ENCODE measurements around the gene STRC.
"Not testable (repeated sequence)": the region's sequence is repeated elsewhere in the genome, so short reads cannot be mapped to it uniquely, and the experiment has no call there.

STRC gene

GRCh38 chr15:43562753-43563152 is 55.8 kb downstream of the STRC start:
- not testable (repeated sequence) for DNase-seq

- DNase-seq, result no peak
Observed at GRCh38 chr15:43552986-43553385, 65.6 kb downstream of the STRC start.

- no peak for DNase-seq
Observed at GRCh38 chr15:43552256-43552655, 66.3 kb downstream of the STRC start.

GRCh38 chr15:43550527-43551363 is 67.9 kb downstream of the STRC start:
- no peak for DNase-seq

Measured in activated CD4-positive, CD25-positive, alpha-beta regulatory T cell treated with anti-CD3 and anti-CD28 coated beads, Interleukin-2, amount 50 U/mL, for 72 hours (primary cell).